ENCODE results near the gene ARHGAP27.
"Not testable (repeated sequence)": the region's sequence is repeated elsewhere in the genome, so short reads cannot be mapped to it uniquely, and the experiment has no call there.

Gene ARHGAP27

GRCh38 chr17:45355087-45355486 lies 77.6 kb downstream of the ARHGAP27 start:
- DNase-seq = no peak

- no peak for DNase-seq
Observed at GRCh38 chr17:45353043-45353442, 79.6 kb downstream of the ARHGAP27 start.

DNA sequence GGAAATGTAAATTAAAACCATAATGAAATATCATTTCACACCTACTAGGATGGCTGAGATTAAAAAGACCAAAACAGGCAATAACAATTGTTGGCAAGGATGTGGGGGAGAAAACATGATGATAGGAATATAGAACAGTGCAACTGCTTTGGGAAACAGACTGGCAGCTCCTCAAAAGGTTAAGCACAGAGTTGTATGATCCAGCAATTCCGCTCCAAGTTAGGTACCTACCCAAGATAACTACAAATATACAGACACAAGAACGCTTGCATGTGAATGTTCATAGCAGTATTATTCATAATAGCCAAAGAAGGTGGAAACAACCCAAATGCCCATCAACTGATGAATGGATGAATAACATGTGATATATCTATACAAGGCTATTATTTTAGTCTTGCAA lies 80.8 kb downstream of the ARHGAP27 start:
- no peak for DNase-seq

GRCh38 chr17:45347444-45347843 lies 85.2 kb downstream of the ARHGAP27 start:
- no peak for DNase-seq

- DNase-seq = no peak
Observed at GRCh38 chr17:45346216-45347015, 86.3 kb downstream of the ARHGAP27 start.

DNA sequence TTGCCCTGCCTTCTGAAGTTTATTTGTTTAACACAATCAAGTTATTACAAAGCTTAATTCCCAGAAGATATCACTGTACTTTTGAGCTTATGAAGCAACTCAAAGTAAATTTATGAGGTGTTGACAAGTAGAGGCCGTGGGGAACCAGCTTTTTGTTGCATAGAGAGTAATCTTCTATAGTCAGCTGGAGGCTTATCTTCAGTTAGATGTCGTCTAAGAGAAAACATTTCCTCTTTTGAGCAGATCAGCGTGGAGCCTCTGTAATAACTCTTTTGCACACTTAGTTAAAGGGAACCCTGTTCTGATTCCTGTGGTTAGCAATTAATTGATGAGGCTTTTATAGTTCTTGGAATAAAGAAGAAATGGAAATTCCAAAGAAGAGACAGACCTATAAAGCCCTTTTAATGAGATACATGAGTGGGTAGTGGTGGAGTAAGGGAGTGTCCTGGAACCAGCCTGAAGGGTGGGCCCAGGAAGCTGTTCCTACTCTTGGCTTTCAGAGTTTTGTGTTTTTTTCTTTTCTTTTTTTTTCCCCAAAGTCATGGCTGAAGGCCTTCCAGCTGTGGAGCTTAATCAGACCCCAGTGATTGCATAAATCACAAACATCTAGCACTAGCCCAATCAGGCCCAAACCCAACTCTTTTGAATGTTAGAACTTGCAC lies 87.0 kb downstream of the ARHGAP27 start:
- peak; percentile 67 for DNase-seq

GRCh38 chr17:45345246-45345553 lies 87.5 kb downstream of the ARHGAP27 start:
- DNase-seq = no peak

GRCh38 chr17:45343967-45344664 lies 88.6 kb downstream of the ARHGAP27 start:
- DNase-seq = not testable (repeated sequence)

Data from NCI-H226 (cell line).